HG03565 (cell line): ENCODE data around the gene EIF4E1B.

ENCODE experiments used
- ATAC-seq: cut with Tn5 transposase; IDR thresholded peaks from one replicate; pipeline ENCODE4 v1.9.1; 2021; ENCODE audit warnings: mild to moderate bottlenecking, moderate library complexity; ENCODE audit not compliant: unreplicated experiment

EIF4E1B gene

GRCh38 chr5:176680226-176680563, 49.7 kb downstream of the EIF4E1B start:
- ATAC-seq: no peak

GRCh38 chr5:176682016-176682531, 51.6 kb downstream of the EIF4E1B start:
- ATAC-seq: no peak

DNA sequence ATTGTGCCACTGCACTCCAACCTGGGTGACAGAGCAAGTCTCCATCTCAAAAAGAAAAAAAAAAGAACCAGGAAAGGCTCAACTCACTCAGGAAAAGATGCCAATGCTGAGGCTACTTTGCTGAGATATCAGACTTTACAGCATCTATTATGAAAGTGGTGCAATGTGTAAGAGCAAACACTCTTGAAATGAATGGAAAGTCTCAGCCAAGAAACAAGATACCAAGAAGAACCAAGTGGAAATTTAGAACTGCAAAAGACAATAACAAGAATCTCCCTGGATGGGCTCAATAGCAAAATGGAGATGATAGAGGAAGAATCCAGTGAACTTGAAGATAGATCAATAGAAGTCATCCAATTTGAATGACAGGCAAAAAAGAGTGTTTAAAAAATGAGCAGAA, 54.5 kb downstream of the EIF4E1B start:
- no peak for ATAC-seq

- ATAC-seq: no peak
Observed at GRCh38 chr5:176687247-176687646, 56.8 kb downstream of the EIF4E1B start.

GRCh38 chr5:176687881-176688280, 57.4 kb downstream of the EIF4E1B start:
- ATAC-seq: no peak

- ATAC-seq: no peak
Observed at GRCh38 chr5:176690911-176691310, 60.4 kb downstream of the EIF4E1B start.

- no peak for ATAC-seq
Observed at GRCh38 chr5:176691524-176691923, 61.0 kb downstream of the EIF4E1B start.

- no peak for ATAC-seq
Observed at GRCh38 chr5:176692326-176692725, 61.9 kb downstream of the EIF4E1B start.

- no peak for ATAC-seq
Observed at GRCh38 chr5:176692839-176693476, 62.5 kb downstream of the EIF4E1B start.

DNA sequence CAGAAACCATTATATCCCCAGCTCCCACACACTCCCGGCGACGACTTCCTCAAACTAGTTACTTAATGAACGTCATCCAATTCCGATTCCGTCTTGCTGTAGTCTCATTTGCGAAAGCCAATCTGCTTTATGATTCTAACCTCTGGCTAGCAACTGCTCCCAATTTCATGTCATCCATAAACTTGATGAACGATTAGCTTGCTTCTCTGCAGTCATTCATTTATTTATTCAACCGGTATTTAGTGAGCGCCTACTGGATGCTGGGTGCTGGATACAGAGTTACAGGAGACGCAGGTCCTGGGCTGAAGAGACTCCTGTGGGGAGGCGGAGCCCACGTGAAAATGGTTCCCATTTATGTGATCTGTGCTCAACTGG, 63.0 kb downstream of the EIF4E1B start:
- ATAC-seq: no peak

DNA sequence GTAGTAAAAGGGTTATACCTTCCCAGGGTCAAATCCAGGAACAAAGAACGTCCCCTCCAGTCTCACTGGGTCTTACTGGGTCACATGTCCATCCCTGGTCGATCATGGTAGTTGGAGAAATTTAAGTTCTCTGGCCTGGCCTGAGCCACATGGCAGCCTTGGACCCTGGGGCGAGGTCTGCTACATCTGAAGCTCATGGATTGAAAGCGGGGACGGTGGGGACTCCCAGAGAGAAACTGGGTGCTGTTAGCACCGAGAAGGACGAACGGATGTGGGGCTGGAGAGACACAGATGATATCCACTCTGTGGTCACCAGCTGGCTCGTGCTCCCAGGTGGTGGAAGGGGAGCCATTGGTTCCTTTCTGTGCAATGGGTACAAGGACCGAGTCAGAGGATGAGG, 63.7 kb downstream of the EIF4E1B start:
- ATAC-seq: no peak

- ATAC-seq: no peak
Observed at GRCh38 chr5:176694631-176695030, 64.2 kb downstream of the EIF4E1B start.

- ATAC-seq: no peak
Observed at GRCh38 chr5:176695073-176695472, 64.6 kb downstream of the EIF4E1B start.
